Activated naive CD4-positive, alpha-beta T cell treated with anti-CD3 and anti-CD28 coated beads for 36 hours (primary cell): ENCODE measurements around the gene BCAM. TPM values are rescaled to one million over a fixed set of nuclear protein-coding genes. Genes with fewer than 3 reads are reported as not detected.
A peak's percentile ranks its signal among the peaks of the same experiment; 100 is the strongest.
"Not testable (repeated sequence)": the region's sequence is repeated elsewhere in the genome, so short reads cannot be mapped to it uniquely, and the experiment has no call there.

Experiments used
- CTCF ChIA-PET: fragments of 350-600 bp; sonication (Branson Sonifier 250); formaldehyde crosslinking; loops from one replicate; lab custom pipeline; 2021; ENCODE audit warnings: antibody characterized with exemption; lab: Charles Lee
- DNase-seq: peaks from one replicate; pipeline ENCODE4 v3.0.0-alpha.2; 2020
- H3K27ac Mint-ChIP-seq: one replicate; pipeline ENCODE4 v1.8.0; 2021; ENCODE audit warnings: mild to moderate bottlenecking, mixed read lengths
- H3K27me3 Mint-ChIP-seq: one replicate; pipeline ENCODE4 v1.8.0; 2021; ENCODE audit warnings: low read depth, mixed read lengths
- H3K36me3 Mint-ChIP-seq: one replicate; pipeline ENCODE4 v1.8.0; 2021; ENCODE audit warnings: low read depth, mixed read lengths
- H3K4me1 Mint-ChIP-seq: one replicate; pipeline ENCODE4 v1.8.0; 2021; ENCODE audit warnings: low read depth, mixed read lengths
- H3K4me3 Mint-ChIP-seq: one replicate; pipeline ENCODE4 v1.8.0; 2021; ENCODE audit warnings: mild to moderate bottlenecking, moderate library complexity, mixed read lengths
- H3K9me3 Mint-ChIP-seq: one replicate; pipeline ENCODE4 v1.8.0; 2021; ENCODE audit warnings: mixed read lengths
- intact Hi-C: fragments of 100-400 bp; cut with micrococcal nuclease; formaldehyde crosslinking; loops from one replicate; pipeline ENCODE4 v1.15.1; 2023
- total RNA-seq, 2 experiments: library from RNA; stranded (reverse); gene quantifications; one replicate each; pipeline ENCODE4 v1.2.3, GENCODE V29; 2021

The BCAM gene
- total RNA-seq, 2 experiments from 2014 or later = not detected

DNA sequence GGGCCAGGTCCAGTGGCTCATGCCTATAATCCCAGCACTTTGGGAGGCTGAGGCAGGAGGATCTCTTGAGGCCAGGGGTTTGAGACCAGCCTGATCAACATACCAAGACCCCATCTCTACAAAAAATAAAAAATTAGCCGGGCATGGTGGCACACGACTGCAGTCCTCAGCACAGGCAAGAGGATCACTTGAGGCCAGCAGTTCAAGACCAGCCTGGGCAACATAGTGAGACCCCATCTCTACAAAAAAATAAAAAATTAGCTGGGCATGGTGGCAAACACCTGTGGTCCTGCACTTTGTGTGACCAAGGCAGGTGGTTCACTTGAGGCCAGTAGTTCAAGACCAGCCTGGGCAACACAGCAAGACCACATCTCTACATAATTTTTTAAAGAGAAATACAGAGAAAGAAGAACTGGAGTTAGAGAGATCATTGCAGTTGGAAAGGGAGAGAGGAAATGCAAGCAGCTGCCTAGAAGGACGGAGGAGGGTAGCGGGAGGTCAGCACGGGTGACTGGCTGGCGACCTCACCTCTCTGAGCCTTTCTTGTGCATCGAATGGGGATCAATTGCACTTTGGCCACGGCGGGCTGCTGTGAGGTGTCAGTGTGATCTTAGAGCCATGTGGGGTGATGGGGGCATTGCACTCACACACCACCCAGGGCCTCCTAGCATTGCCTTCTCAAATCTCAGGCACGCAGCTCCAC is 13.9 kb downstream of the BCAM start:
- intact Hi-C loops = no loop called here
- H3K9me3 Mint-ChIP-seq = no peaks in the 10 kb centered on the region
- no peaks in the 10 kb centered on the region for H3K4me1 Mint-ChIP-seq
- peaks cover 3% of the 10 kb centered on the region for H3K27me3 Mint-ChIP-seq
- CTCF ChIA-PET = no interaction called here
- no peak for DNase-seq
- H3K4me3 Mint-ChIP-seq = no peak overlapping the region
- no peaks in the 10 kb centered on the region for H3K36me3 Mint-ChIP-seq
- H3K27ac Mint-ChIP-seq = no peak overlapping the region

DNA sequence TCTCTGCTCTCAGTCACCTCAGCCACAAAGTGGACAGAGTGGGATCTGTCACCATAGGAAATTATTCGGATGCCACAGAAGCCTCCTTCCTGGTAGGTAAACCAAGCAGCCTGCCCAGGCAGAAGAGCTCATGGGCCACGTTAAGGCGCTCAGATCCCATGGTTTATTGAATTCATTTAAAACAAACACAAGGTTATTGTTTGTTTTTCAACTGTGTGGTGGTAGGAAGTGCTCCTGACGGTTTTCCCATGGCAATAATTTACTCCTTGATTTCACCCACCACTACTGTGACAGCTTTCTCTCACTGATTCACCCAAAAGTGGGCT is 14.4 kb downstream of the BCAM start:
- H3K36me3 Mint-ChIP-seq = no peaks in the 10 kb centered on the region
- CTCF ChIA-PET = no interaction called here
- H3K4me1 Mint-ChIP-seq = no peaks in the 10 kb centered on the region
- peaks cover 3% of the 10 kb centered on the region for H3K27me3 Mint-ChIP-seq
- H3K4me3 Mint-ChIP-seq = no peak overlapping the region
- no peak overlapping the region for H3K27ac Mint-ChIP-seq
- H3K9me3 Mint-ChIP-seq = no peaks in the 10 kb centered on the region
- intact Hi-C loops = no loop called here
- no peak for DNase-seq

DNA sequence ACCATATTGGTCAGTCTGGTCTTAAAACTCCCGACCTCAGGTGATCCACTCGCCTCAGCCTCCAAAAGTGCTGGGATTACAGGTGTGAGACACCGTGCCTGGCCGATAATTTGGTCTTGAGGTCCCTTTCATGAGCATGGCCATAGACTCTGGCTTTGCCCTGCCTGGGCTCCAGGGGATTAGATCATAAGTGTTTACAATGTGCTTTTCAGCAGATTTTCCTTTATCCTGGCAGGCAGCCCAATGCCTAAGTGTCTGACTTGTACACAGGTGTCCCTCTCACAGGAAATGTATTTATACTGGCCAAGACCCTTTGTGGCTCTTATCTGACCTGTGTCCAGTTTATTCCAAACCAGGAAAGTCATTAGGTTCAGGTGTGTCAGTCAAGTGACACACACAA is 15.9 kb downstream of the BCAM start:
- H3K36me3 Mint-ChIP-seq = no peaks in the 10 kb centered on the region
- H3K27ac Mint-ChIP-seq = no peak overlapping the region
- H3K4me3 Mint-ChIP-seq = no peak overlapping the region
- intact Hi-C loops = no loop called here
- no peaks in the 10 kb centered on the region for H3K4me1 Mint-ChIP-seq
- peaks cover 3% of the 10 kb centered on the region for H3K27me3 Mint-ChIP-seq
- no peaks in the 10 kb centered on the region for H3K9me3 Mint-ChIP-seq
- no peak for DNase-seq
- CTCF ChIA-PET = no interaction called here

DNA sequence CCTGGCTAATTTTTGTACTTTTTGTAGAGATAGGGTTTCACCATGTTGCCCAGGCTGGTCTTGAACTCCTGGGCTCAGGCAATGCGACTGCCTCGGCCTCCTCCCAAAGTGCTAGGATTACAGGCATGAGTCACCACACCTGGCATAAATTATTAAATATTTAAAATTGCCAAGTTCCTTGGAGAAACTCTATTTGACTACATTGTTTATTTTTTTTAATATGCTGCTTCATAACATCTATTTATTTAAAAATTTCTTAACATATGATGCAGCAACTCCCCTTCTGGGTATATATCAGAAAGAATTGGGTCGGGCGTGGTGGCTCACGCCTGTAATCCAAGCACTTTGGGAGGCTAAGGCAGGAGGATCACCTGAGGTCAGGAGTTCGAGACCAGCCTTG is 24.0 kb downstream of the BCAM start:
- H3K4me3 Mint-ChIP-seq, H3K9me3 Mint-ChIP-seq, CTCF ChIA-PET, DNase-seq, H3K36me3 Mint-ChIP-seq, H3K27ac Mint-ChIP-seq, H3K27me3 Mint-ChIP-seq, H3K4me1 Mint-ChIP-seq, intact Hi-C loops: not testable (repeated sequence)

DNA sequence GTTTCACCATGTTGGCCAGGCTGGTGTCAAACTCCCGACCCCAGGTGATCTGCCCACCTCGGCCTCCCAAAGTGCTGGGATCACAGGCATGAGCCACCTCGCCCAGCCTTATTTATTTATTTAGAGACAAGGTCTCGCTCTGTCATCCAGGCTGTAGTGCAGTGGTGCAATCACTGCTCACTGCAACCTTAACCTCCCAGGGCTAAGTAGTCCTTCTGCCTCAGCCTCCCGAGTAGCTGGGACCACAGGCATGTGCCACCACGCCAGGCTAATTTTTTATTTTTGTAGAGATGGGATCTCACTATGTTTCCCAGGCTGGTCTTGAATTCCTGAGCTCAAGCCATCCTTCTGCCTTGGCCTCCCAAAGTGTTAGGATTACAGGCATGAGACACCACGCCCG is 25.5 kb downstream of the BCAM start:
- H3K4me1 Mint-ChIP-seq, CTCF ChIA-PET, H3K36me3 Mint-ChIP-seq, DNase-seq, H3K27ac Mint-ChIP-seq, intact Hi-C loops, H3K27me3 Mint-ChIP-seq, H3K4me3 Mint-ChIP-seq, H3K9me3 Mint-ChIP-seq: not testable (repeated sequence)

DNA sequence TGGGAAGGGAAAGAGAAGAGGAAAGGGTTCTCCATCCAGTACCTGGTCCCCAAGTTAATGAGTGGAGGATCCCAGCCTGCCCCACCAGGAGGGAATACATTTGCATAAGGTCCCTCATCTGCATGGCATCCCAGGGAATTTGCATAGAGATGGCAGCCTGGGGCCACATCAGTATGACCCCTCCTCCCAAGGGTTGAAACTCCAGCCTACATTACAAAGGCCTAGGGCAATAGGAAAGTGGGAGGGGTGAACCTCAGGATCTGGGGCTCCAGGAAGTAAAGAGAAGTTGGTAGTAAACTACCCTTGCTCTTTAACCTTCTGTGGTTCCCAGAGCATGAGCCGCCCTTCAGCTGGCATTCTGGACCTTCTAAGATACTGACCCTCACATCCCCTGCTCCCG is 30.4 kb downstream of the BCAM start:
- peaks cover 3% of the 10 kb centered on the region for H3K4me1 Mint-ChIP-seq
- CTCF ChIA-PET = no interaction called here

DNA sequence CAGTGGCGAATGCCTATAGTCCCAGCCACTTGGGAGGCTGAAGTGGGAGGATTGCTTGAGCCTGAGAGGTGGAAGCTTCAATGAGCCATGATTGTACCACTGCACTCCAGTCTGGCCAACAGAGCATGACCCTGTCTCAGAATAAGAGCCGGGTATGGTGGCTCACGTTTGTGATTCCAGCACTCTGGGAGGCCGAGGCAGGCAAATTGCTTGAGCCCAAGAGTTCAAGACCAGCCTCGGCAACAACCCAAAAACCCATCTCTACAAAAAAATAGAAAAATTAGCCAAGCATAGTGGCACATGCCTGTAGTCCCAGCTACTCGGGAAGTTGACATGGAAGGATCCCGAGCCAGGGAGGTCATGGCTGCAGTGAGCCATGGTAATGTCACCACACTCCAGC is 31.9 kb downstream of the BCAM start:
- CTCF ChIA-PET = no interaction called here
- H3K36me3 Mint-ChIP-seq = no peaks in the 10 kb centered on the region
- H3K4me3 Mint-ChIP-seq = no peak overlapping the region
- H3K4me1 Mint-ChIP-seq = peaks cover 10% of the 10 kb centered on the region
- H3K27me3 Mint-ChIP-seq = peaks cover 6% of the 10 kb centered on the region
- intact Hi-C loops = loop anchor here (10.0 kb wide), 1 partner anchor 186 kb away; no protein-coding TSS in a partner anchor
- H3K9me3 Mint-ChIP-seq = no peaks in the 10 kb centered on the region
- no peak overlapping the region for H3K27ac Mint-ChIP-seq
- no peak for DNase-seq

More for the DNA sequence above, 30.4 kb downstream of the BCAM start:
- no peaks in the 10 kb centered on the region for H3K9me3 Mint-ChIP-seq
- no peaks in the 10 kb centered on the region for H3K36me3 Mint-ChIP-seq
- H3K27me3 Mint-ChIP-seq = no peaks in the 10 kb centered on the region
- DNase-seq = no peak
- no peak overlapping the region for H3K27ac Mint-ChIP-seq
- intact Hi-C loops = no loop called here
- no peak overlapping the region for H3K4me3 Mint-ChIP-seq

DNA sequence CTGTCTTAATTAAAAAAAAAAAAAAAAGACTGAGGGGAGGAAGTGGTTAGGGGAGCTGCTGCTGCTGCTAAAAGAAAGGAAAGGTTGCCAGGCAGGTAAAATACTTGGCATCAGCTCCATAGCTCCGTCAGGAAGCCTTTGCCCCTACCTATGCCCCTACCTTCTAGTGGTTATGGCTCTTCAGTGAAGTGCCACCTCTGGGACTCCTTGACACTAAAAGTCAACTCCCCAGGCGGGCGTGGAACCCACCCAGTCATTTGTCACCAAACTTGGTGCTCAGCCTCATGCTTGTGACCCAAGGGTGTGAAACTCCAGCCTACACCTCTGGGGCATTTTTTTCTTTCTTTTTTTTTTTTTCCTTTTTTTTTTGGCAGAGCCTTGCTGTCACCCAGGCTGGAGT is 32.3 kb downstream of the BCAM start:
- no peak overlapping the region for H3K27ac Mint-ChIP-seq
- H3K4me3 Mint-ChIP-seq = no peak overlapping the region
- H3K27me3 Mint-ChIP-seq = peaks cover 6% of the 10 kb centered on the region
- peaks cover 10% of the 10 kb centered on the region for H3K4me1 Mint-ChIP-seq
- no peaks in the 10 kb centered on the region for H3K9me3 Mint-ChIP-seq
- DNase-seq = no peak
- no peaks in the 10 kb centered on the region for H3K36me3 Mint-ChIP-seq
- CTCF ChIA-PET = interaction anchor here (0.8 kb wide), 1 partner anchor 270 kb away, joined by 3 read pairs; no protein-coding TSS in a partner anchor
- intact Hi-C loops = loop anchor here (10.0 kb wide), 1 partner anchor 186 kb away; no protein-coding TSS in a partner anchor

DNA sequence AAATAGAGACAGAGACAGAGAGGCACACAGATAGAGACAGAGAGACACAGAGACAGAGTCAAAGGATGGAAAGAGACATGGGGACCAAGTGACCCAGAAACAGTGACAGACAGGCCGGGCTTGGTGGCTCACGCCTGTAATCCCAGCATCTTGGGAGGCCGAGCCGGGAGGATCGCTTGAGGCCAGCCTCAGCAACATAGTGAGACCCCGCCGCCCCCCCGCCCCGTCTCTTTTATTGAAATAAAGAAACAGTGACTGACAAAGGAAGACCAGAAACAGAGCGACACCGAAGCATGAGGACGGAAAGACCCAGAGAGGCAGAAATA is 36.3 kb downstream of the BCAM start:
- Mint-ChIP-seq H3K4me3 (peak overlapping the region; percentile 83), H3K4me1 (peaks cover 20% of the 10 kb centered on the region), H3K9me3 (no peaks in the 10 kb centered on the region), H3K27ac (no peak overlapping the region), H3K27me3 (peaks cover 18% of the 10 kb centered on the region), H3K36me3 (no peaks in the 10 kb centered on the region)
- no peak for DNase-seq
- CTCF ChIA-PET = interaction anchor here (1.0 to 1.3 kb wide), 2 partner anchors 50 to 156 kb away, joined by 3 to 5 read pairs; no protein-coding TSS in a partner anchor
- intact Hi-C loops = loop anchor here (1.0 to 10.0 kb wide), 8 partner anchors 45 to 190 kb away; no protein-coding TSS in a partner anchor

DNA sequence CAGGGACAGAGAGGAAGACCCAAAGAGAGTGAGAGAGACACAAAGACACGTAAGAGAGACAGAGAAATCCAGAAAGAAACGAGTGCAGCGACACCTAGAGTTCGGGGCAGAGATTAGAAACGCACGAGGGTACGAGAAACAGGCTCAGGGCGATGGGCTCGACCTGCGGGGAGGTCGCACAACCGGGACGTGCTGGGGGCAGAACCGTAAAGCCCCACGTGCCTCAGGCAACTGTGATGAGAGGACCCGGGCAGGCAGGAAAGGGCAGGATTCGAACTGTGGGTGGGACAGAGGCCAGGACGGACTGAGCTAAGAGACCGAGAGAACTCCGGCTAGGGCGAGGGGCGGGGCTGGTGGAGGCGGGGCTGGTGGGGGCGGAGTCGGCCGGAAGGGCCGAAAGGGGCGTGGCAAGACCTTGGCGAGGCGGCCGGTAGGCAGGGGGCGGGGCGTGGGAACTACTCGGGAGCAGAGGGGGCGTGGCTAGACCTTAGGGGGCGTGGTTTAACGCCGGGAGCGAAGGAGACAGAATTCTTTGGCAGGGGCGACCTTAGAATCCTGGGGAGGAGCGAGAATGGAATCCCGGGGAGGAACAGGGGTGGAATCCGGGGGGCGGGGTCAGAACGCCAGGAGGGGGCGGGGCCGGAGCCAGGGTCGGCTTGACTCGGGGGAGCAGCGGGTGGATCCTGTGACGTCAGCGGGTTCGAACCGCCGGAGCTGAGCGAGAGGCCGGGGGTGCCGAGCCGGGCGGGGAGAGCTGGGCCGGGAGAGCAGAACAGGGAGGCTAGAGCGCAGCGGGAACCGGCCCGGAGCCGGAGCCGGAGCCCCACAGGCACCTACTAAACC is 36.9 kb downstream of the BCAM start, which contains the start of gene NECTIN2:
Gene NECTIN2, plus strand, starts transcription at position 686 of the 843 bp plus-strand sequence. CDS start 229 bp downstream, outside the sequence.
- H3K36me3 Mint-ChIP-seq = no peaks in the 10 kb centered on the region
- intact Hi-C loops = loop anchor here (1.0 to 10.0 kb wide), 9 partner anchors 44 to 191 kb away; partner anchors contain the start of gene CLPTM1
- H3K27ac Mint-ChIP-seq = no peak within 1 kb of the TSS
- no peaks in the 10 kb centered on the region for H3K9me3 Mint-ChIP-seq
- CTCF ChIA-PET = interaction anchor here (0.6 to 1.2 kb wide), 8 partner anchors 45 to 106 kb away, joined by 3 to 5 read pairs (median 3); partner anchors contain the start of gene TOMM40
- DNase-seq = peak; percentile 95
- H3K27me3 Mint-ChIP-seq = peaks cover 18% of the 10 kb centered on the region
- H3K4me1 Mint-ChIP-seq = peaks cover 20% of the 10 kb centered on the region
- H3K4me3 Mint-ChIP-seq = peak within 1 kb of the TSS; percentile 83

DNA sequence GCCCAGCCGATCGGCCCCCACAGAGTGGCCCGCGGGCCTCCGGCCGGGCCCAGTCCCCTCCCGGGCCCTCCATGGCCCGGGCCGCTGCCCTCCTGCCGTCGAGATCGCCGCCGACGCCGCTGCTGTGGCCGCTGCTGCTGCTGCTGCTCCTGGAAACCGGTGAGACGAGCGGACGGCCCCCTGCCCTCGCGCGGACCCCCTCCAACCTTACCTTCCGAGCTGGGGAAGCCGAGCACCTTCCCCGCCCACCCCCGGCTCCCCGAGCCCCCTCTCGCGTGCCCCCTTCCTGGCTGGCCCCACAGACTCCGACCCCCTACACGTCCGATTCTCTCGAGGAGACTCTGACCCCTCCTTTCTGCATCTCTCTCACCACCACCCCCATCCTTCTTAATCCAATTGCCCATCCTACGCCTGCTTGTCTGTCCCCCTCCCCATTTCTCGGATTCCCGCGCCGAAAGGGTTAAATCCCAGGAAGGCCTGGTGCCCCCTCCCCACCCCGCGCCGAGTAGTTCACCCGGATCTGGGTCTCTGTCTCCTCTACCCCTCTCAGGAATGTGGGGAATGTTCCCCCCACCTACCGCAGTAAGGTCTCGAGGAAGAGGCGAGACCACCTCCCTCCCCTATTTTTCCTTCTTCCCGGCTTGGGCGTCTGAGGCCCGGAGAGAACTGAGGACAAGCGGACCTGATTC is 37.7 kb downstream of the BCAM start:
- CTCF ChIA-PET = interaction anchor here (0.7 to 1.2 kb wide), 4 partner anchors 44 to 106 kb away, joined by 3 to 4 read pairs (median 4); partner anchors contain the start of gene TOMM40
- peaks cover 18% of the 10 kb centered on the region for H3K27me3 Mint-ChIP-seq
- intact Hi-C loops = loop anchor here (2.0 to 10.0 kb wide), 2 partner anchors 108 to 192 kb away; partner anchors contain the start of gene CLPTM1
- H3K9me3 Mint-ChIP-seq = no peaks in the 10 kb centered on the region
- DNase-seq = no peak
- peaks cover 17% of the 10 kb centered on the region for H3K4me1 Mint-ChIP-seq
- no peaks in the 10 kb centered on the region for H3K36me3 Mint-ChIP-seq
- H3K27ac Mint-ChIP-seq = no peak overlapping the region
- H3K4me3 Mint-ChIP-seq = peak overlapping the region; percentile 83
